Measurements from ENCODE around the gene CCDC171.
A peak's percentile ranks its signal among the peaks of the same experiment; 100 is the strongest.

Gene CCDC171

DNA sequence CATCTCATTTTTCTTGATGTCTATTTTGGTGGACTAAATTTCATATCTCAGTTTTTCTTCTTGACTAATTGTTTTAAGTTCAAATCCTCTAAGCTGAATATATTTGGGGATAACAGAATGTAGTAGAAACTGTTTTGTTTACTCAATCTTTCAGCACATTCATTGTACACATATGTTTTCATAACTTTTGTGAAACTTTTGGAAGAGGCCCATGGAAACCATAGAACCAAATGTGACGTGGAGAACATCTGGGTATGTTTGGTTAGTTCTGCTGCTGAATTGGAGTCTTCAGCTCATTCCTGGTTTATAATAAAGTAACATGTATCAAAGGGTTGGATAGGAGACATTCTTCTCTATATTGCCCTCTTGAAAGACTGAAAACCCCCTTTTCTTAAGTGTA lies 88.4 kb downstream of the CCDC171 start:
- Histone ChIP-seq H3K23ac (ENCODE audit: low read length) (no peak overlapping the region), H3K27ac (ENCODE audit: low read depth, low read length) (no peak overlapping the region), H3K4me1 (ENCODE audit: control insufficient read depth in 1 of 2, insufficient read depth in 2 of 2, low read length in 2 of 2) (no peaks in the 10 kb centered on the region), H3K4me2 (ENCODE audit: low read length) (no peak overlapping the region), H3K27me3 (ENCODE audit: insufficient read depth, low read length) (no peaks in the 10 kb centered on the region), H2AFZ (ENCODE audit: insufficient read depth, low read length, poor library complexity) (no peak overlapping the region), H4K91ac (ENCODE audit: low read depth, low read length) (no peak overlapping the region), H3K9me3 (ENCODE audit: insufficient read depth, low read depth, low read length) (peaks cover 5% of the 10 kb centered on the region), H3K79me2 (ENCODE audit: control insufficient read depth, insufficient read depth, low read length, poor library complexity) (no peaks in the 10 kb centered on the region), H3K79me1 (ENCODE audit: low read length) (no peaks in the 10 kb centered on the region), H3K18ac (ENCODE audit: low read length) (no peak overlapping the region), H3K4me3 (ENCODE audit: low read depth, low read length) (no peak overlapping the region), H3K9ac (ENCODE audit: low read length) (no peak overlapping the region), H3K4ac (ENCODE audit: low read depth, low read length) (no peak overlapping the region), H3K36me3 (ENCODE audit: control insufficient read depth in 1 of 2, insufficient read depth in 2 of 2, low read length in 2 of 2) (no peaks in the 10 kb centered on the region), H4K8ac (ENCODE audit: low read depth, low read length) (no peak overlapping the region), H3K14ac (ENCODE audit: low read length) (no peak overlapping the region), H2BK120ac (ENCODE audit: insufficient read depth, low read length, poor library complexity) (no peak overlapping the region), H4K12ac (ENCODE audit: low read depth, low read length) (no peak overlapping the region), H2AK5ac (ENCODE audit: low read length) (no peak overlapping the region), H2BK5ac (ENCODE audit: low read depth, low read length, poor library complexity) (no peak overlapping the region), H2BK12ac (ENCODE audit: low read length) (no peak overlapping the region)
- no peak for DNase-seq
- WGBS (ENCODE audit: extremely low coverage, insufficient coverage, insufficient read length) = no CpG with 5 or more reads among the region's 1 CpG

DNA sequence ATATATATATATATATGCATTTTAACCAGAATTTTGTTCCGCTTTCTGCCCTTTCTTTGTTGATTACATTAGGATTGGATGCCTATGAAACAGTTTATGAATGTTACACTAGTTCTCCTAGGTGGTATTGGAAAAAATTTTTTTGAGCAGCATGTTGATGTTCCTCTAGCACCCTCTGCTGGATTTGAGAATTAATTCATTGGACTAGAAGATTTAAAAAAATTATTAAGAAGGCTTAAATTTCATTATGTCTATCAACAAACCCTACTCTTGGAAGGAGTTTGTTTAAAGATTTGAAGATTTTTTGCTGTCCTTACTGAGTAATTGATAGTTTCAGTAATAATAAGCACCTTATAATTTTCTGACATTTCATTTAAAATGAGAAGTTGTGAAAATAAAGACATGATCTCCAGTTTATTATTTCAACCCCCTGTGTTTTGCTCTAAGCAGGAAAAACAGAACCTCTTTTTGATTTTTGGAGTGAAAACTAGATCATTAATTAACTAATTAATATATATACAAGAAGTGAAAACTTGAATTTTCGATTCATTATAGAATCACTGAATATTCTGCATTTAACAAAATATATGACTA lies 89.6 kb downstream of the CCDC171 start:
- no peak overlapping the region for H2BK120ac ChIP-seq (ENCODE audit: insufficient read depth, low read length, poor library complexity)
- no peak overlapping the region for H2BK12ac ChIP-seq (ENCODE audit: low read length)
- H4K8ac ChIP-seq (ENCODE audit: low read depth, low read length) = no peak overlapping the region
- H3K27ac ChIP-seq (ENCODE audit: low read depth, low read length) = no peak overlapping the region
- H3K18ac ChIP-seq (ENCODE audit: low read length) = no peak overlapping the region
- H3K4ac ChIP-seq (ENCODE audit: low read depth, low read length) = no peak overlapping the region
- no peak overlapping the region for H2AFZ ChIP-seq (ENCODE audit: insufficient read depth, low read length, poor library complexity)
- no peaks in the 10 kb centered on the region for H3K4me1 ChIP-seq (ENCODE audit: control insufficient read depth in 1 of 2, insufficient read depth in 2 of 2, low read length in 2 of 2)
- H3K79me2 ChIP-seq (ENCODE audit: control insufficient read depth, insufficient read depth, low read length, poor library complexity) = no peaks in the 10 kb centered on the region
- H3K36me3 ChIP-seq (ENCODE audit: control insufficient read depth in 1 of 2, insufficient read depth in 2 of 2, low read length in 2 of 2) = no peaks in the 10 kb centered on the region
- no CpG with 5 or more reads among the region's 2 CpGs for WGBS (ENCODE audit: extremely low coverage, insufficient coverage, insufficient read length)
- no peak overlapping the region for H2AK5ac ChIP-seq (ENCODE audit: low read length)
- H3K23ac ChIP-seq (ENCODE audit: low read length) = no peak overlapping the region
- no peak overlapping the region for H4K12ac ChIP-seq (ENCODE audit: low read depth, low read length)
- no peaks in the 10 kb centered on the region for H3K27me3 ChIP-seq (ENCODE audit: insufficient read depth, low read length)
- peaks cover 5% of the 10 kb centered on the region for H3K9me3 ChIP-seq (ENCODE audit: insufficient read depth, low read depth, low read length)
- peak in 1 of 2 donors; percentile 72 for DNase-seq
- no peak overlapping the region for H3K9ac ChIP-seq (ENCODE audit: low read length)
- no peak overlapping the region for H2BK5ac ChIP-seq (ENCODE audit: low read depth, low read length, poor library complexity)
- H3K14ac ChIP-seq (ENCODE audit: low read length) = no peak overlapping the region
- no peaks in the 10 kb centered on the region for H3K79me1 ChIP-seq (ENCODE audit: low read length)
- no peak overlapping the region for H4K91ac ChIP-seq (ENCODE audit: low read depth, low read length)
- no peak overlapping the region for H3K4me3 ChIP-seq (ENCODE audit: low read depth, low read length)
- H3K4me2 ChIP-seq (ENCODE audit: low read length) = no peak overlapping the region

DNA sequence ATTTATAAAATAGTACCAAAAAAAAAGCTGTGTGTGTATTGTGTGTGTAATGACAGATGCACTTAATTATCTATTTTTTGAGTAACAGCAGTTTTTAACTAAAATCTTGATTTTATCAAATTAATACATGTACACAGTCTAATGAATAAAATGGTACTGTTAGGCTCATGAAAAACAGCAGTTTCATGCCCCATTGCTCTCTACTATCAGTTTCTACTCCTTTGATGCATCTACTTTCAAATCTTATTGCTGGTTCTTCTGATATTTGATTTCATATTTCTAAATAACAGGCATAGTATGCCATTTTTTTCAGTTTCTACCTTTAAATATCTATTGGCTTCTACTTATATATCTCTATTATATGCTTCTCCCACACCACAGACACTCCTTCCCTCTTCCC lies 117.4 kb downstream of the CCDC171 start:
- no peak overlapping the region for H4K91ac ChIP-seq (ENCODE audit: low read depth, low read length)
- H3K79me1 ChIP-seq (ENCODE audit: low read length) = no peaks in the 10 kb centered on the region
- H3K4me3 ChIP-seq (ENCODE audit: low read depth, low read length) = no peak overlapping the region
- no peaks in the 10 kb centered on the region for H3K9me3 ChIP-seq (ENCODE audit: insufficient read depth, low read depth, low read length)
- no peak overlapping the region for H4K12ac ChIP-seq (ENCODE audit: low read depth, low read length)
- no peak overlapping the region for H2BK5ac ChIP-seq (ENCODE audit: low read depth, low read length, poor library complexity)
- no peak overlapping the region for H3K23ac ChIP-seq (ENCODE audit: low read length)
- no peak overlapping the region for H3K4me2 ChIP-seq (ENCODE audit: low read length)
- no peaks in the 10 kb centered on the region for H3K36me3 ChIP-seq (ENCODE audit: control insufficient read depth in 1 of 2, insufficient read depth in 2 of 2, low read length in 2 of 2)
- no peak overlapping the region for H3K14ac ChIP-seq (ENCODE audit: low read length)
- no peak overlapping the region for H3K9ac ChIP-seq (ENCODE audit: low read length)
- no peak overlapping the region for H2BK120ac ChIP-seq (ENCODE audit: insufficient read depth, low read length, poor library complexity)
- H3K79me2 ChIP-seq (ENCODE audit: control insufficient read depth, insufficient read depth, low read length, poor library complexity) = no peaks in the 10 kb centered on the region
- H2BK12ac ChIP-seq (ENCODE audit: low read length) = no peak overlapping the region
- H3K27me3 ChIP-seq (ENCODE audit: insufficient read depth, low read length) = no peaks in the 10 kb centered on the region
- no peak overlapping the region for H3K4ac ChIP-seq (ENCODE audit: low read depth, low read length)
- H2AK5ac ChIP-seq (ENCODE audit: low read length) = no peak overlapping the region
- H3K27ac ChIP-seq (ENCODE audit: low read depth, low read length) = no peak overlapping the region
- no peak overlapping the region for H3K18ac ChIP-seq (ENCODE audit: low read length)
- no peak for DNase-seq
- no peak overlapping the region for H4K8ac ChIP-seq (ENCODE audit: low read depth, low read length)
- no peaks in the 10 kb centered on the region for H3K4me1 ChIP-seq (ENCODE audit: control insufficient read depth in 1 of 2, insufficient read depth in 2 of 2, low read length in 2 of 2)
- no peak overlapping the region for H2AFZ ChIP-seq (ENCODE audit: insufficient read depth, low read length, poor library complexity)

DNA sequence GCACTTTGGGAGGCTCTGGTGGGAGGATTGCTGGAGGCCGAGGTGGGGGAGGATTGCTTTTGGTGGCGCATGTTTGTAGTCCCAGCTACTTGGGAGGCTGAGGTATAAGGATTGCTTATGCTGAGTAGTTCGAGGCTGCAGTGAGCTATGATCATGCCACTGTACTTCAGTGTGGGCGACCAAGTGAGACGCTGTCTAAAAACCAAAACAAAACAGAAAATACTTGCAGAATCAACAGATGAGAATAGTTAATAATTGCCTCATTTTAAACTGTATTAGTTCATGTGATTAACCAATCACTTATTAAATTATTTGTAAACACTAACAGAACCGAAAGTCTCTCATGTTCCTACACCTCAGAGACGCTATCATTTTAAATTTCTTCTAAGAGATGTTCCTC lies 118.1 kb downstream of the CCDC171 start:
- no peak overlapping the region for H2BK5ac ChIP-seq (ENCODE audit: low read depth, low read length, poor library complexity)
- H2AK5ac ChIP-seq (ENCODE audit: low read length) = no peak overlapping the region
- no peaks in the 10 kb centered on the region for H3K79me2 ChIP-seq (ENCODE audit: control insufficient read depth, insufficient read depth, low read length, poor library complexity)
- H3K79me1 ChIP-seq (ENCODE audit: low read length) = no peaks in the 10 kb centered on the region
- H3K23ac ChIP-seq (ENCODE audit: low read length) = no peak overlapping the region
- no peak overlapping the region for H4K91ac ChIP-seq (ENCODE audit: low read depth, low read length)
- no peak overlapping the region for H4K12ac ChIP-seq (ENCODE audit: low read depth, low read length)
- no peaks in the 10 kb centered on the region for H3K4me1 ChIP-seq (ENCODE audit: control insufficient read depth in 1 of 2, insufficient read depth in 2 of 2, low read length in 2 of 2)
- no peak overlapping the region for H3K14ac ChIP-seq (ENCODE audit: low read length)
- H3K27me3 ChIP-seq (ENCODE audit: insufficient read depth, low read length) = no peaks in the 10 kb centered on the region
- no peak overlapping the region for H2AFZ ChIP-seq (ENCODE audit: insufficient read depth, low read length, poor library complexity)
- no peak overlapping the region for H3K18ac ChIP-seq (ENCODE audit: low read length)
- no peaks in the 10 kb centered on the region for H3K9me3 ChIP-seq (ENCODE audit: insufficient read depth, low read depth, low read length)
- no peak overlapping the region for H3K4me3 ChIP-seq (ENCODE audit: low read depth, low read length)
- WGBS (ENCODE audit: extremely low coverage, insufficient coverage, insufficient read length) = no CpG with 5 or more reads among the region's 7 CpGs
- H3K4me2 ChIP-seq (ENCODE audit: low read length) = no peak overlapping the region
- no peak overlapping the region for H4K8ac ChIP-seq (ENCODE audit: low read depth, low read length)
- H3K4ac ChIP-seq (ENCODE audit: low read depth, low read length) = no peak overlapping the region
- H2BK12ac ChIP-seq (ENCODE audit: low read length) = no peak overlapping the region
- H2BK120ac ChIP-seq (ENCODE audit: insufficient read depth, low read length, poor library complexity) = no peak overlapping the region
- no peaks in the 10 kb centered on the region for H3K36me3 ChIP-seq (ENCODE audit: control insufficient read depth in 1 of 2, insufficient read depth in 2 of 2, low read length in 2 of 2)
- H3K27ac ChIP-seq (ENCODE audit: low read depth, low read length) = no peak overlapping the region
- H3K9ac ChIP-seq (ENCODE audit: low read length) = no peak overlapping the region
- no peak for DNase-seq
